HG02571 (cell line): ENCODE measurements around the gene SGCA.

Experiments used
- ATAC-seq: cut with Tn5 transposase; IDR thresholded peaks from one replicate; pipeline ENCODE4 v1.9.1; 2021; ENCODE audit warnings: mild to moderate bottlenecking, moderate library complexity; ENCODE audit not compliant: unreplicated experiment

Gene SGCA

GRCh38 chr17:50191359-50192143 lies 25.7 kb downstream of the SGCA start:
- no peak for ATAC-seq

- ATAC-seq, result no peak
Measured at GRCh38 chr17:50192144-50192617, 26.4 kb downstream of the SGCA start.

GRCh38 chr17:50192618-50193291 lies 26.9 kb downstream of the SGCA start:
- ATAC-seq, result no peak

GRCh38 chr17:50194140-50194933 lies 28.5 kb downstream of the SGCA start:
- no peak for ATAC-seq

GRCh38 chr17:50194934-50195865 lies 29.4 kb downstream of the SGCA start:
- ATAC-seq, result no peak

GRCh38 chr17:50196036-50196435 lies 30.2 kb downstream of the SGCA start:
- no peak for ATAC-seq

- ATAC-seq, result no peak
Measured at GRCh38 chr17:50196826-50197225, 31.0 kb downstream of the SGCA start.

- ATAC-seq, result no peak
Measured at GRCh38 chr17:50198026-50198669, 32.3 kb downstream of the SGCA start.

GRCh38 chr17:50199211-50199802 lies 33.5 kb downstream of the SGCA start:
- ATAC-seq, result no peak

GRCh38 chr17:50199803-50200456 lies 34.1 kb downstream of the SGCA start:
- no peak for ATAC-seq

GRCh38 chr17:50200457-50201275 lies 34.9 kb downstream of the SGCA start:
- peak; percentile 71 for ATAC-seq

GRCh38 chr17:50201276-50201854 lies 35.6 kb downstream of the SGCA start, which contains the start of gene COL1A1:
COL1A1 (minus strand) TSS chr17:50201631; CDS start chr17:50201513, 118 bp downstream.
- ATAC-seq, result no peak

- ATAC-seq, result no peak
Measured at GRCh38 chr17:50203086-50203485, 37.3 kb downstream of the SGCA start.

- no peak for ATAC-seq
Measured at GRCh38 chr17:50203604-50204345, 38.0 kb downstream of the SGCA start.

GRCh38 chr17:50204431-50204830 lies 38.6 kb downstream of the SGCA start:
- ATAC-seq, result no peak

- no peak for ATAC-seq
Measured at GRCh38 chr17:50205111-50205962, 39.5 kb downstream of the SGCA start.
